ENCODE results near the gene SLC25A38.
"Not testable (repeated sequence)": the region's sequence is repeated elsewhere in the genome, so short reads cannot be mapped to it uniquely, and the experiment has no call there.

Gene SLC25A38

DNA sequence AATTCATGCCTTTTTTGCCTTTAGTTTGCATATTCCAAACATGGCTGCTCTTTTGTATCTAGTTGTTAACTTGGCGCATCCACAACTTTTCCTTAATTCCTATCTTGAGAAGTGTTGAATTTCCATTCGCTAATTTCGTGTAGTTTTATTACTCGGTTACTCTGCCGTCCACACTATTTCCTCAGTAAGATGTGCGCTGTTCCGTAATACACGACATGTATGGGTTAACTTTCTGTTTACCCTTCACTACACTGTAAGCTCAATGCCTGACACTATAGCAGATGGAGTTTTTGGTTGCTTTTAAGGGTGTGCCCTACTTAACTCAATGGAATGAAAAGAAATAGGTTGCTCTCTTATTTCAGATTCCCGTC is 24.1 kb downstream of the SLC25A38 start:
- DNase-seq (ENCODE audit: low spot score) (no peak), FAIRE-seq (no peak)

DNA sequence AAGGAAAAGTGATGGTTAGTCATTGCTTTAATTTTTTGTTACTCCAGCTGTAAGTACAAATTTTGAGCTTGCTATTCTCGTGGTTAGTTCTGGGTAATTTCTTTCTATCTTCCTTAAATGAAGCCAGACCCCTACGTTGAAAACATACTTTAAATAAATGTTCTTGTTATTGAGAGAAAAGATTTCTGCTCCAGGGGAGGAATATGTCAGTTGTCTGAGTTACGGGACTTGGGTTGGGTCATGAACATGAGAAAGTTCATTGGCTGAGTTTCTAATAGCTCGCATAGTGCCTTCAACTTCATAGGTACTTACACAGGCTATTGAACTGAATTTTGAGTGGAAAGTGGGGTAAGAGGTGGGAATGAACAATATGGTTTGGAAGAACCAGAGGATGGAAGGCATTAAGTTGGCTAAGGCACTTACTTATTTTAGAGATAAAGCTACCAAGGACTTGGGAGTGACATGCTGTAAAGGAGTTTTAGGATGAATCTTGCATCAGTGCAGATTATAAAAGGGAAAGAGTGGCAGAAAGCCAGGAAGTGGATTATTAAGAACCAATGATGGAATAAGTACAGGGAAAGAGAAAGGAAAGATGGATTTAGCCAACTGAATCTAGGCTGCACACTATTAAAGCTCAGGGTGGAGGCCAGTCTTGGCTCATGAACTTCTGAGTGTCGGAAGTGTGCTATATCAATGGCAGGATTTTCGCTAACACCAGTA is 24.8 kb downstream of the SLC25A38 start:
- no peak for FAIRE-seq
- DNase-seq (ENCODE audit: low spot score), result no peak

DNA sequence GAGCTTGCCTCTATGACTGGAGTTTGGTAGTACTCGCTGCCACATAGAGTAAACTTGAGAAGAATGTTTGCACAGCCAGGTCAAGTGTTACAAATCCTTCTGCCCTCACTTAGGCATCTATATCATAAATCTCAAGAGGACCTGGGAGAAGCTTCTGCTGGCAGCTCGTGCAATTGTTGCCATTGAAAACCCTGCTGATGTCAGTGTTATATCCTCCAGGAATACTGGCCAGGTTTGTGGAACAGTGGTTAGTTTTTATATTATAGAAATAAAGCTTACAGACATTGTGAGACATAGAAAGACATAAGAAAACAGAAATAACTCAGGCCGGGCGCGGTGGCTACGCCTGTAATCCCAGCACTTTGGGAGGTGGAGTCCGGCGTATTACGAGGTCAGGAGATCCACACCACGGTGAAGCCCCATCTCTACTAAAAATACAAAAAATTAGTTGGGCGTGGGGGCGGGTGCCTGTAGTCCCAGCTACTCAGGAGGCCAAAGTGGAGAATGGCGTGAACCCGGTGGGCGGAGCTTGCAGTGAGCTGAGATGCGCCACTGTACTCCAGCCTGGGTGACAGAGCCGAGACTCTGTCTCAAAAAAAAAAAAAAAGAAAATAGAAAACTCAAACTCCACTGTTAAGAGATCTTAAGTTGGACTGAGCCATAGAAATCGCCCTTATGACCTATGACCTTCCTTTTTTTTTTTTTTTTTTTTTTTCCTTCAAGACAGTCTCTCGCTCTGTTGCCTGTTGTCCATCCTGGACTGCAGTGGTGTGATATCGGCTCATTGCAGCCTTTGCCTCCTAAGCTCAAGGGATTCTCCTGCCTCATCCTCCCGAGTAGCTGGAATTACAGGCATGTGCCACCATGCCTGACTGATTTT is 25.6 kb downstream of the SLC25A38 start:
- no peak for DNase-seq (ENCODE audit: low spot score)
- no peak for FAIRE-seq

DNA sequence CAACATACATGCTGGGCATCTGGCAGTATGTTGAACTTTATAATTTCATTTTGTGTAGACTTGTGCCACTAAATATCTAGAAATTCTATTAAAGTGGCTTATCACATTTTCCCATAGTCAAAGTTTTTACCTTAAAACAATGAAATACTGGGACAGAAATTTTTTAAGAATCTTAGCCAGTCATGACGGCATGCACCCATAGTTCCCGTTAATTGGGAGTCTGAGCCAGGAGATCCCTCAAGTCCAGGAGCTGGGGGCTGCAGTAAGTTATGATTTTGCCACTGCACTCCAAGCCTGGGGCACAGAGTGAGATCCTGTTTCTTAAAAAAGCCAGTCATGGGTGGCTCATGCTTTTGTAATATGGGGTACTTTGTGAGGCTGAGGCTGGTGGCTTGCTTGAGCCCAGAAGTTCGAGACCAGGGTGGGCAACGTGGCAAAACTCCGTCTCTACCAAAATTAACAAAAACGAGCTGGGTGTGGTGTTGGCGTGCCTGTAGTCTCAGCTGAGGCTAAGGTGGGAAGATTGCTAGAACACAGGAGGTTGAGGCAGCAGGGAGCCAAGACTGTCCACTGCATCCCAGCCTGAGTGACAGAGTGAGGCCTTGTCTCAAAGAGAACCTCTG is 26.5 kb downstream of the SLC25A38 start:
- no peak for FAIRE-seq
- DNase-seq (ENCODE audit: low spot score), result no peak

DNA sequence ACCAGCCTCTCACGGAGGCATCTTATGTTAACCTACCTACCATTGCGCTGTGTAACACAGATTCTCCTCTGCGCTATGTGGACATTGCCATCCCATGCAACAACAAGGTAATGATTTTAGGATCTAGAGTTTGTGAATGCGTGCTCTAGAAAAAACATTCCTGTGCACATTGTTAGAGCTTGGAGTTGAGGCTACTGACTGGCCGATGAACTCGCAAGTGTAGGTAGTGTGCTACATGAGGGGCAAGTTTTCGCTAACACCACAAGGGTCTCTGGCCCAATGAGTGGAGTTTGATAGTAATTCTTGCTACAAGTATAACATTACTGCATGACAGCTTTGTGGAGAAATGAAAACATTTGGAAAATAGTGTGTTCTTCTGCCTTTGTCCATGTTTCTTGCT is 27.7 kb downstream of the SLC25A38 start:
- DNase-seq (ENCODE audit: low spot score) (no peak), FAIRE-seq (no peak)

DNA sequence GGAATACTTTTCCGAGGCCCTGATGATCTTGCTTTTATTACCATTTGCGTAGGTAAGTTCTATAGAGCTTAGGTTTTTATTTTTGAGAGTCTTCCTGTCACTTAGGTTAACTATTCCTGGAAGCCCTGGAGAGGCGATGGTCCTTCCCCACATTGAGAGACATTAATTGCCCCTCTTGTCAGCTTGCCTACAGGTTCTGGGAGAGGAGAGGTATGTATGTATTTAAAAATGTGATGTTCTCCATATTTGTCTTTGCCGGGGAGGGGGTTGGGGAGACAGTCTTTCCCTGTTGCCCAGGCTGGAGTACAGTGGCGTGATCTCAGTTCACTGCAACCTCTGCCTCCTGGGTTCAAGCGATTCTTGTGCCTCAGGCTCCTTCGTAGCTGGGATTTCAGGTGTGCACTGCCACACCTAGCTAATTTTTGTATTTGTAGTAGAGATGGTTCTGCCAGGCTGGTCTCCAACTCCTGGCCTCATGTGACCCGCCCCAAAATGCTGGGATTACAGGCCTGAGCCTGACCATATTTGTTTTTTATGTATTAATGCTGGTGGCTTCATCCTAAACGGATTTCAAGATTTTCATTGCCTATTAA is 29.6 kb downstream of the SLC25A38 start:
- no peak for FAIRE-seq
- DNase-seq (ENCODE audit: low spot score), result no peak

DNA sequence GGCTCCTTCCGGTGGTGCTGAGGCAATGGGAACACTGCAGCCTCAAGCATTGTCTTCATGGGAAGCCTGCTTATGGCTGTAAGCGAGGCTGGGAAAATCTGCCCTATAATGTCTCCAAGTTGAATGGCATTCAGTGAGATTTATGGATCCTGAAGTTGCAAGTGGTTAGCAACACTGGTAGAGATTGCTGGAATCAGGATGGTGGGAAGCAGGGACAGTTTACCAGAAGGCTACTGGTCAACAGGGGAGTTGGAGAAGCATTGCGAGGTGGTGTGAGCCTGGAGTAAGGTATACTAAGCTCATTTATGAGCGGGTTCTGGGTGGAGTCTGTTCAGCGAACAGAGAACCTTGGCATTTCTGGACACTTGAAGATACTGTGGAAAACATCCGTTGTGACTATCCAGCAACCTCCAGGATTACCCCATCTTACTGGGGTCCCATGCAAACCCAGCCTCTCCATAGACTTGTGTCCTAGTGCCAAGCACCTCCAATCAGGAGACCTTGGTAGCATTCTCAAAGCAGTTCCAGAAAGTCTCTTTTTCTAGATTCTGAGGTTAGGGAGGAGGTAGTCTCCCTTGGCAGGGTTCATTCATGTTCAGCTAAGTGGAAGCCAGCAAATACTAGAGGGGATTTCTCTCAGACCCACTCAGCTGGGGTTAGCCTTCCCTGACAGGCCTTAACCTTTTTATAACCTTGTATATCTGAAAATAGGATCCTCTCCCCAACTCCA is 30.7 kb downstream of the SLC25A38 start:
- DNase-seq (ENCODE audit: low spot score) (no peak), FAIRE-seq (no peak)

DNA sequence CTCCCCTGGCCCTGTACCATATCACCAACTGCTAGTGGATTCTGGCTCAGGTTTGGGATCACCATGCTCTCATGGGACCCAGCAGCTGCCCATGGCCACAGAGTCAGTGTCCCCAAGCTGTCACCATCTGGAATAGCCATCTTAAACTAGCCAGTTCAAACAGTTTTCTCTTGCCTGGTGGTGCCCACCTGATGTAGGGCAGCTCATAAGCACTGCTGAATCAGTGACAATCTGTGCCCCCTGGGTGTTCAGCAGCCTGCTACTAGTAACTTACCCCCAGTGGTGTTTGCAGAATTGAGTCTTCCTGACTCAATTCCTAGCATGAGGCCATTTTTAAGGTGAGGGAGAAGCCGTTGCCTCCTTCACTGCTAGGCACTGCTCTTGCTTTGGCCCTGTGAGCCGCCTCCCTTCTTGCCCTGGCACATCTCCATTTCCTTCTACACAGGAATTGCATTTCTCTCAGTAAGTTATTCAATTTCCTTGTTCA is 31.3 kb downstream of the SLC25A38 start:
- DNase-seq (ENCODE audit: low spot score) (no peak), FAIRE-seq (no peak)

DNA sequence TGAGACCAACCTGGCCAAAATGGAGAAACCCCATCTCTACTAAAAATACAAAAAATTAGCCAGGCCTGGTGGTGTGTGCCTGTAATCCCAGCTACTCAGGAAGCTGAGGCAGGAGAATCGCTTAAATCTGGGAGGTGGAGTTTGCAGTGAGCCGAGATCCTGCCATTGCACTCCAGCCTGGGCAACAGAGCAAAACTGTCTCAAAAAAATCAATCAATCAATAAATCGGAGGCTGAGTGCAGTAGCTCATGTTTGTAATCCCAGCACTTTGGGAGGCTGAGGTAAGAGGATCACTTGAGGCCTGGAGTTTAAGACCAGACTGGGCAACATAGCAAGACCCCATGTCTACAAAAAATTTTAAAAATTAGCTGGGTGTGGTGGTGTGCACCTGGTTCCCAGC is 32.1 kb downstream of the SLC25A38 start:
- not testable (repeated sequence) for DNase-seq (ENCODE audit: low spot score)

DNA sequence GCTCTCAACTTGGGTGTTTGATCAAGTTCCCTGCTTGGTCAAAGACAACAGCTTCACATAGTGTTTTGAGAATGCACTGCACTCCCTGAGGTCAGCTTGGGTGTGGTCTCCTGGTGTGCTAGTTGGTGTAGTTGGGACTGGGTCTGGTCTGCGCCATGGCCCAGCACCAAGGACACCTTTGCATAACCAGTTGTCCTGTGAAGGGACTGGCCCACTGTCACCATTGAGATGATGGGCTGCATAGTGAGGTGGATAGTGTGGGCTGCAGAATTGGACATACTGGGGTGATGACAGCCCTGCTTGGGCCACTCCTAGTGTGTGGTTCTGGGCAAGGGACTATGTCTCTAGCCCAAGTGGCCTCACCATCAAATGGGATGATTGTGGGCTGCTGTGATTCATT is 32.8 kb downstream of the SLC25A38 start:
- no peak for FAIRE-seq
- no peak for DNase-seq (ENCODE audit: low spot score)

More for the DNA sequence above, 32.1 kb downstream of the SLC25A38 start:
- FAIRE-seq, result not testable (repeated sequence)

DNA sequence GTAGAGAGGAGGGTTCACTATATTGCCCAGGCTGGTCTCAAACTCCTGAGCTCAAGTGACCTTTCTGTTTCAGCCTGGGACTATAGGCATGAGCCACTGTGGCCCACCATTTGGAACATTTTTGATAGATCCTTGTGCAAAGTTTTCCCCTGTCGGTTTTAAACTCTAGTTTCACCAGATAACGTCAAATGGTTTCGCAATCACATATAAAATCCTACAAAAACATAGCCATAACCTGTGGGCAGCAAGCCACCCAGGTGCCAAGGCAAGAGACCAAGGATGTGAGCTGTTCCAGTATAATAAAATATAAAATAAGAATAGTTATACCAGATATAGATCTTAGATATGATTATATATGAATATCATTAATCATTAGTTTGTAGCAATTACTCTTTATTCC is 33.8 kb downstream of the SLC25A38 start:
- DNase-seq (ENCODE audit: low spot score); FAIRE-seq: not testable (repeated sequence)

DNA sequence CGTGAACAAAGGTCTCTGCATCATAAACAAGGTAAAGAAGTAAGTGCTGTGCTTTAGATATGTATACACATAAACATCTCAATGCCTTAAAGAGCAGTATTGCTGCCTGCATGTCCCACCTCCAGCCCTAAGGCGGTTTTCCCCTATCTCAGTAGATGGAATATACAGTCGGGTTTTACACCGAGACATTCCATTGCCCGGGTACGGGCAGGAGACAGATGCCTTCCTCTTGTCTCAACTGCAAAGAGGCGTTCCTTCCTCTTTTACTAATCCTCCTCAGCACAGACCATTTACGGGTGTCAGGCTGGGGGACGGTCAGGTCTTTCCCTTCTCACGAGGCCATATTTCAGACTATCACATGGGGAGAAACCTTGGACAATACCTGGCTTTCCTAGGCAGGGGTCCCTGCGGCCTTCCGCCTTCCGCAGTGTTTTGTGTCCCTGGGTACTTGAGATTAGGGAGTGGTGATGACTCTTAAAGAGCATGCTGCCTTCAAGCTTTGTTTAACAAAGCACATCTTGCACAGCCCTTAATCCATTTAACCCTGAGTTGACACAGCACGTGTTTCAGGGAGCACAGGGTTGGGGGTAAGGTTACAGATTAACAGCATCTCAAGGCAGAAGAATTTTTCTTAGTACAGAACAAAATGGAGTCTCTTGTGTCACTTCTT is 35.5 kb downstream of the SLC25A38 start:
- DNase-seq (ENCODE audit: low spot score); FAIRE-seq: not testable (repeated sequence)

DNA sequence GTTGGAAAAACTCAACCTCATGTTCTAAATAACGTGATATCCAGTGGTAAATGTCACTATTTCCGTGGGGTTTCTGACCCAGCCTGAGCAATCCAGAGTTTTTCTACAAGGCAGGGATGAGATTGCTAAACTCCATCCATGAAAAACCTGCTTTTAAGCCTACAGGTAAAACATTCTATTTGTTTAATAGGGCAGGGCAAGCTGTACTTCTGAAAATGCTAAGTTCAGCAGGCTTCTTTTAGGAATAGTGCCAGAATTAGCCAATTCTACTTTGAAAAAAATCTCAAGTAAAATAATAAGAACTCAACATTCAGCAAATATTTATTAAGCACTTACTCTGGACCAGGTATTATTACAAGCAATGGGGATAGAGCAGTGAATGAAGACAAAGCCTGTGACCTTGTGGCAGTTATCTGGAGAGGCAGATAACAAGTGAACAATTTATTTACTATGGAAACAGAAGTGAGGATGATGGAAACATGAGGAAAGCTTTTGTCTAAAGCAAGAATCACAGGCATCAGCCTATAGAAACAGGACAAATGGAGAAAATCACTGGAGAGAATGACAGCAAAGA is 36.7 kb downstream of the SLC25A38 start:
- DNase-seq (ENCODE audit: low spot score) (no peak), FAIRE-seq (no peak)

DNA sequence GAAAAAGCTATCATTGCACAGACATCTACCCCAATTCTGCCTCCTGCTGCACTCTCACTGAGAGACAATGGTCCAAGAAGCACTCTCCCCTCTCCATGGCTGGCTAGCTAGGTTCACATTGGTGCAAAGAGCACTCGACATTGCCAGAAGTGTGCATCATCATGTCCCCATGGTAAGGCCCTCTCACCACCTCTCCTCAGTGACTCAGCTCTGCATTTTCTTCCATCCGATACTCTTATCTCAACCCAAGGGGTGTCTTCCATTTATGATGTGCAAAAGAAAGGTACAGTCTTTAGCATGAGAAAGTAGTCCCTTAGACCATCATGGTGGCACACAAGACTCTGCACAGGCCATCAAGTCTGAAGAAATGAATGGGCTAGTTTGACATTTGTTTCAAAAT is 37.4 kb downstream of the SLC25A38 start:
- DNase-seq (ENCODE audit: low spot score), result no peak
- FAIRE-seq, result no peak

DNA sequence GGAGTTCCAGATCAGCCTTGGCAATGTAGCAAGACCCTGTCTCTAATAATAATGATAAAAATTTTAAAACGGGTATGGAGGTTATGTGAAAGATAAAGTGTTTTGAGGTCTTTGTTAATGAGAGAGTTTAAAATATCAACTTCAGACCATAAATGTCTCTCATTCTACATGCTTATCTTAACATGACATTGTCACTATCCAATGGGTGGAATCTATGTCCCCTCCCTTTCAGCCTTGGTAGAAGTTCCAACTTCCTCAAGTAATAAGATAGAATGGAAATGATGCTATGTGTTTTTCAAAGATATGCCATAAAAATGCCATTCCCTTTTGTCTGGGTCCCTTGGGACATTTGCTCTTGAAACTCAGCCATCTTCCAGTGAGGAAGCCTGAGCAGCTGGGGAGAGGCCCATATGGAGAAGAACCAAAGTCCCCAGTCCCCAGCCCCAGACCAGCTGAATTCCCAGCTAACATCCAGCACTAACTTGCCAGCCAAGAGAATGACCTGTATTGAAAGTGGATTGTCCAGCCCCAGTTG is 40.3 kb downstream of the SLC25A38 start:
- DNase-seq (ENCODE audit: low spot score) (no peak), FAIRE-seq (no peak)

DNA sequence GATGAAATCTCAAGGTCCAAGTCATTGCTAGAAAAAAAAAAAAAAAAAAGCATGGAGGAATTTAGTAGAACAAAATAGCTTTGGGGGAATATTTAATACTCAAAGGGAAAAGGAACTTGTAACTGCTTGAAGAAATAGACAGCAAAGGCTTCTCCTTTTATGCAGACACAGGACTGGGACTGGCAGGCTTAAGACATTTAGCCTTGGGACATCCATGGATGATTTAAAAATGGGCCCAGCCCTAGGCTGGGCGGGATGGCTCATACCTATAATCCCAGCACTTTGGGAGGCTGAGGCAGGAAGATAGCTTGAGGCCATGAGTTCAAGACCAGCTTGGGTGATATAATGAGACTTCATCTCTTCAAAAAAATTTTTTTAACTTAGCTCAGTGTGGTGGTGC is 43.1 kb downstream of the SLC25A38 start:
- DNase-seq (ENCODE audit: low spot score), result no peak
- FAIRE-seq, result no peak

DNA sequence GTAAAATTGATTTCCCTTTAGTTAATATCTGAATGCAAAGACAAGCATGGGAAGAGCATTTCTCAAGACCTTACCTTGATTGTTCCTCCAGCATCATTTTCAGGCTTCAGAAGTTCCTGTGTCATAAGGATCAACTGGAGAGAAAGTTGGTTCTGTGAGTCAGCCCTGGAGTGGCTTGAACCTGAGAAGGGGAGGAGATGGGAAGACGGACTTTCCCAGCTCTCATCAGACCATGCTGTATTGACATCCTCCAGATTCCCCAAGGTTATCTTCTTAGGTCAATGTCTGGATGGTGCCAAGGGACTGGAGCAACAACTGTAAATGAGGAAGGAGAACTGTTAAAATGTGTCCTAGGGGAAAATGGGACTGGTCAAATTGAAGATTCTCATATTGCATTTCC is 44.3 kb downstream of the SLC25A38 start:
- FAIRE-seq, result no peak

DNA sequence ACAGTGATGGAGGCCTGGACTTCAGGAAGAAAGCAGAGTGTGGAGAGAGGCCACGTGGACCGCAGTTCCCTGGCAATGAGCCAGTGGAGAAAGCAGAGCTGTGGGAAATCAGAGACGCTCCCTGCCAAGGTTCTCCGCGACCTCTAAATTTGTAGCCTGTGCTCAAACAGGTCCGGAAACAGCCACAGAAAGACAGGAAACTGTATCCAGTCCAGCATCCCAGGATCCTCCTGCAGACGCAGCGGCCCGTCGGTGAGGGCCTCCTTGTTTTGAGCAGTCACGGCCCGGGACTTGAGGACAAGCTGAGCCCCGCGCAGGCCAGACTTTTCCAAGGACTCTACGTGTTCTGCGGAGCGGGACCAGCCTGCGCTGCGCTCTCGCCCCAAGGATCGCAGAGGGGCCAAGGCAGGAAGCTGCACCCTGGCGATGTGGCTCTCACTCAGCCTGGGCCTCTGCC is 45.6 kb downstream of the SLC25A38 start:
- FAIRE-seq (no peak), DNase-seq (ENCODE audit: low spot score) (no peak)

More for the DNA sequence above, 44.3 kb downstream of the SLC25A38 start:
- no peak for DNase-seq (ENCODE audit: low spot score)

DNA sequence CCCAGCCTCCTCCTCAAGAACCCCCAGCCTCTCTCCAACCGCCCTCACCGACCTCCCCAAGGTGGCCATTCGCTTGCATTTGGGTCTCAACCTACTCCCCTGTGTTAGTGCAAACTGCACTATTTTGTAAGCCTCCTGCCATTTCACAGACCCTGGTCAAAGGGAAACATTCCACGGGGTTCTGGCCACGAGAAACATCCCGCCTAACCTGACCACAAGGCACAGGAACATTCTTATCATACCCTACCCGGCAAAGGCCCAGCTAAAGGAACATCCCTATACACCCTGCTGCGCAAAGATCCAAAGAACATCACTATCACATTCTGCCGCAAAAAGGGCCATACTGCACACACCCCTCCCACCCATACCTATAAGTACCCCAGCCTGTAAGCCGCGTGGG is 46.3 kb downstream of the SLC25A38 start:
- FAIRE-seq, result no peak
- DNase-seq (ENCODE audit: low spot score), result no peak

DNA sequence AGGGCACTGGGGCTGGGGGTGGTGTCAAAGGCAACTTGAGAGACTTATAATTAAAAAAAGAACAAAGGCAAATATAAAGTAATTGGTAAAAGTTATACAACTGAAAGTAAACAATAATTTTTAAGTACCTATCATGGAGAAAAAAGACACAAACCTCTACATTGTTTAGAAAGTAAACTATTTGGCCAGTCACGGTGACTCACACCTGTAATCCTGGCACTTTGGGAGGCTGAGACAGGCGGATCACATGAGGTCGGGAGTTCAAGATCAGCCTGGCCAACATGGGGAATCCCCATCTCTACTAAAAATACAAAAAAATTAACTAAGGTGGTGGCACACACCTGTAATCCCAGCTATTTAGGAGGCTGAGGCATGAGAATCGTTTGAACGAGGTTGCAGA is 49.2 kb downstream of the SLC25A38 start:
- DNase-seq (ENCODE audit: low spot score) (no peak), FAIRE-seq (no peak)
